Suprapubic skin (tissue), 4 donors: Measurements from ENCODE around the gene LYPLAL1. TPM values are rescaled to one million over a fixed set of nuclear protein-coding genes. Genes with fewer than 3 reads are reported as not detected.

Experiments
- DNase-seq, 2 donors: peaks; one replicate each; pipeline ENCODE4 v3.0.0-alpha.2; 2019; ENCODE audit warnings: low spot score in 2 of 2
- H3K27ac ChIP-seq: fragments of 200-600 bp; sonication (generic); one replicate; pipeline ENCODE4 v1.5.1; 2019
- H3K27me3 ChIP-seq: fragments of 200-600 bp; sonication (generic); one replicate; pipeline ENCODE4 v1.5.1; 2019
- H3K36me3 ChIP-seq: fragments of 200-600 bp; sonication (generic); one replicate; pipeline ENCODE4 v1.5.1; 2019
- H3K4me1 ChIP-seq: fragments of 200-600 bp; sonication (generic); one replicate; pipeline ENCODE4 v1.5.1; 2019
- H3K4me3 ChIP-seq: fragments of 200-600 bp; sonication (generic); one replicate; pipeline ENCODE4 v1.5.1; 2019; ENCODE audit warnings: mild to moderate bottlenecking
- H3K9me3 ChIP-seq: fragments of 200-600 bp; sonication (generic); one replicate; pipeline ENCODE4 v1.5.1; 2019
- EP300 ChIP-seq: sonication (generic); formaldehyde crosslinking; IDR thresholded peaks from one replicate; pipeline ENCODE4 v1.6.1; 2017; ENCODE audit warnings: antibody characterized with exemption
- POLR2A ChIP-seq, 2 donors: fragments of 450-650 bp; IDR thresholded peaks; one replicate each; pipeline ENCODE4 v1.6.1; 2017; ENCODE audit warnings: antibody characterized with exemption in 2 of 2, mild to moderate bottlenecking in 2 of 2, moderate library complexity in 2 of 2
- POLR2AphosphoS5 ChIP-seq, 3 donors: sonication (generic); formaldehyde crosslinking; IDR thresholded peaks; one replicate each; pipeline ENCODE4 v1.6.1; 2017; ENCODE audit warnings: antibody characterized with exemption in 3 of 3
- WGBS: methylation state at CpG from one replicate; pipeline ENCODE4 v1.1.5; 2018; 5-methylcytosine and 5-hydroxymethylcytosine counted together
- total RNA-seq, 4 donors: library from RNA; depleted of rRNA; stranded (reverse); fragments of >200 nt; gene quantifications; one replicate each; pipeline ENCODE4 v1.1.0, GENCODE V29; 2016
- TF ChIP-seq, protein P1 (sequence below), 2 donors: fragments of 200-600 bp in 1 of 2; fragments of 450-650 bp in 1 of 2; sonication (generic) in 1 of 2; IDR thresholded peaks; one replicate each; pipeline ENCODE4 v1.5.1; 2016 to 2019; ENCODE audit warnings: antibody characterized with exemption in 2 of 2, mild to moderate bottlenecking in 1 of 2, moderate library complexity in 1 of 2

LYPLAL1 gene
- total RNA-seq, 4 donors from 2014 or later, result 20.2 to 40.4 (median 32.1) TPM

DNA sequence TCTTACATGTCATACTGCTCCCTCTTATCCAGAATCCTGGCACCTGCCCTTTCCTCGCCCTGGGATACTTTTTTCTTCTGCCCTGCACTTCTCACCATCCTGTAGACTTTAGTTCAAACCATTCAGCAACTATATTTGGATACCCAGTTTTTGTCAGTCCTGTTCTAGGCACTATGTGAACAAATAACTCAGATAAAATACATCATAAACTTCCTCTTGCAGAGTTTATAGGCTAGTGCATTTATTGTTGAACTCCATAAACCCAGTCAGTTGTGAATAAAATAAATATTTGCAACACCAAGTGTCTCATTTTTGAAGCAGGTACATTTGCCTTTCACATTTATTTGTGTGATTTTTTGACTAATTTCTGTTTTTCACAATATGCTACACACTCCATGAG is 4.3 kb downstream of the LYPLAL1 start:
- Histone ChIP-seq H3K9me3 (no peaks in the 10 kb centered on the region), H3K36me3 (peaks cover 13% of the 10 kb centered on the region), H3K4me3 (no peak overlapping the region), H3K4me1 (peaks cover 58% of the 10 kb centered on the region), H3K27ac (no peak overlapping the region), H3K27me3 (no peaks in the 10 kb centered on the region)
- DNase-seq, result no peak
- 70% methylated on average over 1 of the region's 1 CpG for WGBS
- TF ChIP-seq POLR2A (IDR thresholded peaks at IDR 0.05) (no peak), POLR2AphosphoS5 (IDR thresholded peaks at IDR 0.05) (no peak), EP300 (no peak)
- TF ChIP-seq, protein P1, sequence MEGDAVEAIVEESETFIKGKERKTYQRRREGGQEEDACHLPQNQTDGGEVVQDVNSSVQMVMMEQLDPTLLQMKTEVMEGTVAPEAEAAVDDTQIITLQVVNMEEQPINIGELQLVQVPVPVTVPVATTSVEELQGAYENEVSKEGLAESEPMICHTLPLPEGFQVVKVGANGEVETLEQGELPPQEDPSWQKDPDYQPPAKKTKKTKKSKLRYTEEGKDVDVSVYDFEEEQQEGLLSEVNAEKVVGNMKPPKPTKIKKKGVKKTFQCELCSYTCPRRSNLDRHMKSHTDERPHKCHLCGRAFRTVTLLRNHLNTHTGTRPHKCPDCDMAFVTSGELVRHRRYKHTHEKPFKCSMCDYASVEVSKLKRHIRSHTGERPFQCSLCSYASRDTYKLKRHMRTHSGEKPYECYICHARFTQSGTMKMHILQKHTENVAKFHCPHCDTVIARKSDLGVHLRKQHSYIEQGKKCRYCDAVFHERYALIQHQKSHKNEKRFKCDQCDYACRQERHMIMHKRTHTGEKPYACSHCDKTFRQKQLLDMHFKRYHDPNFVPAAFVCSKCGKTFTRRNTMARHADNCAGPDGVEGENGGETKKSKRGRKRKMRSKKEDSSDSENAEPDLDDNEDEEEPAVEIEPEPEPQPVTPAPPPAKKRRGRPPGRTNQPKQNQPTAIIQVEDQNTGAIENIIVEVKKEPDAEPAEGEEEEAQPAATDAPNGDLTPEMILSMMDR (IDR thresholded peaks at IDR 0.05), result no peak

GRCh38 chr1:219179293-219179692 is 5.6 kb downstream of the LYPLAL1 start:
- H3K4me1 ChIP-seq, result peaks cover 52% of the 10 kb centered on the region
- H3K27ac ChIP-seq, result no peak overlapping the region
- H3K27me3 ChIP-seq, result no peaks in the 10 kb centered on the region
- H3K36me3 ChIP-seq, result peaks cover 18% of the 10 kb centered on the region
- no peak for DNase-seq
- H3K4me3 ChIP-seq, result no peak overlapping the region
- no peaks in the 10 kb centered on the region for H3K9me3 ChIP-seq
- TF ChIP-seq POLR2AphosphoS5 (IDR thresholded peaks at IDR 0.05) (no peak), POLR2A (IDR thresholded peaks at IDR 0.05) (no peak), EP300 (no peak)
- TF ChIP-seq, protein P1 (IDR thresholded peaks at IDR 0.05), result no peak

DNA sequence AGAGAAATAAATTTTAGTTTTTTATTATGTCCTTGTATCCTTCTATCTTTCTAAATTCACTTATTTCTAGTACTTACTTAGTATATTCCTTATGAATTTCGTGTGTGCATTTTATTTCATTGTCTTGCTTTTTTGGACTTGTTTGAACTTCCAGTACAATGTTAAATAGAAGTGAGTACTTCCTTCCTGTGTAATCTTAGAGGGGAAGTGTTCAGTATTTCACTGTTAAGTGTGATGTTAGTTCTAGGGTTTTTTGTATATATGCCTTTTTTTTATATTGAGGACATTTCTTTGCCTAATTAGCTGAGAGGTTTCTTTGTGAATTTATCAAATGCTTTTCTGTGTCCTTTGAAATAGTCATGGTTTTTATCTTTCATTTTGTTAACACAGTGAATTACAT is 10.7 kb downstream of the LYPLAL1 start:
- H3K36me3 ChIP-seq, result peaks cover 20% of the 10 kb centered on the region
- H3K27ac ChIP-seq, result no peak overlapping the region
- TF ChIP-seq POLR2AphosphoS5 (IDR thresholded peaks at IDR 0.05), result no peak
- TF ChIP-seq, protein P1 (IDR thresholded peaks at IDR 0.05), result no peak
- no peaks in the 10 kb centered on the region for H3K27me3 ChIP-seq
- 83% methylated on average over 1 of the region's 1 CpG for WGBS
- no peak for DNase-seq
- peaks cover 26% of the 10 kb centered on the region for H3K4me1 ChIP-seq
- H3K9me3 ChIP-seq, result no peaks in the 10 kb centered on the region
- no peak overlapping the region for H3K4me3 ChIP-seq

DNA sequence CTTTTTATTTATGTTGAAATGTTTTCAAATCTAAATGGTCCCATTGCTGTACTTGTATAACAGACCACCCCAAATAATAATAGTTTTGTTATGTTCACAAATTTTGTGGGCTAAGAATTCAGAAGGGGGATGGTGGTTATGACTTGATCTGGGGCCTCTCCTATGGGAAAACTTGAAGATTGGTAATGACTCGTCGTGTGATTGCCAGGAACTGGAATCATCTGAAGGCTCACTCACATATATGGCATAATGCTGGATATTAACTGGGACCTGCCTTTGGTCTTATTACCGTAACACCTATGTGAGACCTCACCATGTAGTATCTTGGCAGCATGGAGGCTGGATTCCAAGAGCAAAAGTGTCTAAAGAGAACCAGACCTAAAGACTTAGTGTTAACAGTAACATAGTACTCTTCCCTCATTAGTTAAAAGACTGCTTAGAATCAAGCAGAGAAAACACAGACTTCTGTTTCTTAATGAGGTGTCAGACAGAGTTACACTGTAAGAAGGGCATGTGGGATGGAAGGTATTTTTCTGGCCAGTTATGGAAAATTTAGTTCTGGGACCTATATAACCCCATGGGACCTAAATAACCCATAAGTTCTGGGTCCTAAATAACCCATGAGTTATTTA is 11.9 kb downstream of the LYPLAL1 start:
- no peak for DNase-seq
- Histone ChIP-seq H3K4me3 (no peak overlapping the region), H3K36me3 (peaks cover 20% of the 10 kb centered on the region), H3K27ac (no peak overlapping the region), H3K9me3 (no peaks in the 10 kb centered on the region), H3K27me3 (no peaks in the 10 kb centered on the region), H3K4me1 (peaks cover 29% of the 10 kb centered on the region)
- WGBS, result 99% methylated on average over 3 of the region's 3 CpGs
- TF ChIP-seq EP300 (no peak), POLR2AphosphoS5 (IDR thresholded peaks at IDR 0.05) (no peak), POLR2A (IDR thresholded peaks at IDR 0.05) (no peak)
- TF ChIP-seq, protein P1 (IDR thresholded peaks at IDR 0.05), result no peak

- H3K9me3 ChIP-seq, result no peaks in the 10 kb centered on the region
- no peak overlapping the region for H3K27ac ChIP-seq
- 77% methylated on average over 3 of the region's 3 CpGs for WGBS
- TF ChIP-seq, protein P1 (IDR thresholded peaks at IDR 0.05), result no peak
- TF ChIP-seq EP300 (no peak), POLR2A (IDR thresholded peaks at IDR 0.05) (no peak), POLR2AphosphoS5 (IDR thresholded peaks at IDR 0.05) (no peak)
- no peaks in the 10 kb centered on the region for H3K27me3 ChIP-seq
- H3K4me3 ChIP-seq, result no peak overlapping the region
- no peak for DNase-seq
- peaks cover 25% of the 10 kb centered on the region for H3K4me1 ChIP-seq
- H3K36me3 ChIP-seq, result peaks cover 7% of the 10 kb centered on the region
Observed at GRCh38 chr1:219188331-219188803, 14.7 kb downstream of the LYPLAL1 start.
